ENCODE data around the gene SLAMF7.

SLAMF7 gene

DNA sequence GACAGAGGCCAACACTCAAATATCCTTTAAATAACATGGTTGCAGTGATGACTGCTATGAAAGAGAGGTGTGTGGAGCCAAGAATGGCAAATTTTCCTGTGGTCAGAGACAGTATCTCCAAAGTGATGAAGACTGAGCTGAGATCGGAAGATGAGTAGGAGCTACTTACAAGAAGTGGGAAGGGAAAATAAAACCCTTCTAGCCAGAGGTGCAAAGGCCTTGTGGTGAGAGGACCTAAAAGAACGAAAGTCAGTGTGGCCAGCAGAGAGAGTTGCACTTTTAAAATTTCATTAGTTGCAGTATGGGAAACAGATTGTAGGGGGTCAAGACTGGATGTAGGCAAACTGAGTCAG is 17.8 kb downstream of the SLAMF7 start:
- TF ChIP-seq, protein P1, sequence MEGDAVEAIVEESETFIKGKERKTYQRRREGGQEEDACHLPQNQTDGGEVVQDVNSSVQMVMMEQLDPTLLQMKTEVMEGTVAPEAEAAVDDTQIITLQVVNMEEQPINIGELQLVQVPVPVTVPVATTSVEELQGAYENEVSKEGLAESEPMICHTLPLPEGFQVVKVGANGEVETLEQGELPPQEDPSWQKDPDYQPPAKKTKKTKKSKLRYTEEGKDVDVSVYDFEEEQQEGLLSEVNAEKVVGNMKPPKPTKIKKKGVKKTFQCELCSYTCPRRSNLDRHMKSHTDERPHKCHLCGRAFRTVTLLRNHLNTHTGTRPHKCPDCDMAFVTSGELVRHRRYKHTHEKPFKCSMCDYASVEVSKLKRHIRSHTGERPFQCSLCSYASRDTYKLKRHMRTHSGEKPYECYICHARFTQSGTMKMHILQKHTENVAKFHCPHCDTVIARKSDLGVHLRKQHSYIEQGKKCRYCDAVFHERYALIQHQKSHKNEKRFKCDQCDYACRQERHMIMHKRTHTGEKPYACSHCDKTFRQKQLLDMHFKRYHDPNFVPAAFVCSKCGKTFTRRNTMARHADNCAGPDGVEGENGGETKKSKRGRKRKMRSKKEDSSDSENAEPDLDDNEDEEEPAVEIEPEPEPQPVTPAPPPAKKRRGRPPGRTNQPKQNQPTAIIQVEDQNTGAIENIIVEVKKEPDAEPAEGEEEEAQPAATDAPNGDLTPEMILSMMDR (conservative IDR thresholded peaks at IDR 0.05; ENCODE audit: control insufficient read depth, insufficient read depth, low read depth, low read length), result no peak
- no peak for DNase-seq (ENCODE audit: low read depth)

DNA sequence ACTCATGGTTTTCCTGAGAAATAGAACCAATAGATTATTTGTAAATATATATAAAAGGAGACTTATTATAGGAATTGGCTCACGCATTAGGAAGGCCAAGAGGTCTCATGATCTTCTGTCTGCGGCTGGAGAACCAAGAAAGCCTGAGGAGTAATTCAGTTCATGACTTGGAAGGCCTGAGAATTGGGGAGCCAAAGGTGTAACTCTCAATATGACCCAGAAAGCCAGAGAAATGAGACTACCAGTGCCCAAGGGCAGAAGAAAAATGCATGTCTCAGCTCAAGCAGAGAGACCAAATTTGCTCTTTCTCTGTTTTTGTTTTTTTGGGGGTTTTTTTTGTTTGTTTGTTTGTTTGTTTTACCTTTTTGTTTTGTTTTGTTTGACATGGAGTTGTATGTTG is 19.5 kb downstream of the SLAMF7 start:
- TF ChIP-seq, protein P1 (conservative IDR thresholded peaks at IDR 0.05; ENCODE audit: control insufficient read depth, insufficient read depth, low read depth, low read length), result no peak
- no peak overlapping the region for H3K4me3 ChIP-seq (ENCODE audit: control insufficient read depth, low read depth, low read length)
- no peak for DNase-seq (ENCODE audit: low read depth)

More for the DNA sequence above, 17.8 kb downstream of the SLAMF7 start:
- H3K4me3 ChIP-seq (ENCODE audit: control insufficient read depth, low read depth, low read length), result no peak overlapping the region

DNA sequence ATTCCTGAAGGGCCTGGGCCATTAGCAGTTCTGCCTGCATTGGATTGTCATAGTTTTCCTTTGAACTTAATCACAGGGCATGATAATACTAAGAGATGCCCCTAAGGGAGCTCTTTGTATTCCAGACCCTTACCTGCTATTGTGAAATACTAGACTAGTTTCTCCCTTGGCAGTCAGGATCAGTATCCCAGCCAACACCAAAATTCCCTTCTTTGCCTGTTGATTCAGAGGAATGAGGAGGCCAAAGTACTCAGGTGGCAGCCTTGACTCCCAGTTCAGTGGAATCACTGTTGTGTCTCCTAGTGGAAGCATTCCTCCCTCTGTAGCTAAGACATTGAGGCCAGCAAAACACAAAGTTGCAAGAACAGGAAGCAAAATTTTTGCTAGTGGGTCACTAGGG is 20.7 kb downstream of the SLAMF7 start:
- TF ChIP-seq, protein P1 (conservative IDR thresholded peaks at IDR 0.05; ENCODE audit: control insufficient read depth, insufficient read depth, low read depth, low read length), result no peak
- no peak for DNase-seq (ENCODE audit: low read depth)
- no peak overlapping the region for H3K4me3 ChIP-seq (ENCODE audit: control insufficient read depth, low read depth, low read length)

DNA sequence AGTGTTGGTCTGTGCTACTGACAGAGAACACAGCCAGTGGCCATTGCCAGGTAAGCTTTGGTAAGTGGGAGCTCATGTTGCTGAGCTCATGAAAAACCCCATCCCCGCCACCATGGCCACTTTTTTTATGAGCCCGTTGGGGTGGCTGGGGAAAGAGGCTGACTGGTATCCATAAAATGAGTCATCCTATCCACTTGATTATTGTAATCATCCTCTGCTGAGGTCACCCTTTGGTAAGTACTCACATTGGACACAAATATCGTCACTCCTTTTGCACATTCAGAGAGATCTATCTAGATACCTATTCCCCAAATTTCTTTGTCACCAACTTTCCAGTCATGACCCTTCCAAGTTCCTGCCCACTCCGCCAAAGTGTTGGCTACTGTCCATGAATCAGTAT is 22.0 kb downstream of the SLAMF7 start:
- DNase-seq (ENCODE audit: low read depth), result no peak
- TF ChIP-seq, protein P1 (conservative IDR thresholded peaks at IDR 0.05; ENCODE audit: control insufficient read depth, insufficient read depth, low read depth, low read length), result no peak
- H3K4me3 ChIP-seq (ENCODE audit: control insufficient read depth, low read depth, low read length), result no peak overlapping the region

DNA sequence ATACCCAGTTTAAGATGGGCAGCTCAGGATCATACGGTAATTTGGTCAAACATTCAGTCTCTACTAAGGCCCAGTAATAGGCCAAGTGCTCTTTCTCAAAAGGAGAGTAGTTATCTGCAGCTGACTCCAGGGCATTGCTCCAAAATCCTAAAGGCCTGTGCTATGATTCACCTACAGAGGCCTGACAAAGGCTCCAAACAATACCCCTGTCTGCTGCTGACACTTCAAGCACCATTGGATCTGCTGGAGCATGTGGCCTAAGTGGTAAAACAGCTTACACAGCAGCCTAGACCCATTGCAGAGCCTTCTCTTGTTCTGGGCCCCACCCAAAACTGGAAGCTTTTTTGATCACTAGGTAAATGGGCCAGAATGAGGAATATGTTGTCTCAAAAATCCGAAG is 22.8 kb downstream of the SLAMF7 start:
- DNase-seq (ENCODE audit: low read depth), result no peak
- no peak overlapping the region for H3K4me3 ChIP-seq (ENCODE audit: control insufficient read depth, low read depth, low read length)
- TF ChIP-seq, protein P1 (conservative IDR thresholded peaks at IDR 0.05; ENCODE audit: control insufficient read depth, insufficient read depth, low read depth, low read length), result no peak

DNA sequence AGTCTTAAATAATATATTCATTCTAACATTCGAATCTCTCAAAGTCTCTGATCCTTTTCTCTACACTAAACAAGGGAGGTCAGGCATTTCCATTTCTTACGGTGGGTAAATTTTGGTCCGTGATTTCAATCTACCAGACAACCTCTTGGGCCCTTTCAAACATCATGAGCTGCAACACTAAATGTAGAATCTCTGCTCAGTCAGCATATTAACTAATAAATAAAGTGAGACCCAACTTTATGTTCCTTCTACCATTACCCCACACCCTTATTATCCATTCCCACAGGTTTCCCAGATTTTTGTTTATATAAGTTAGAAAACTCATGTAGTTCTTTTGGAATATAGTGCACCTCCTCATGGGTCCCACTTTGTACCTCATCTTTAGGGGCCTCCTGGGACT is 24.9 kb downstream of the SLAMF7 start:
- no peak for DNase-seq (ENCODE audit: low read depth)
- TF ChIP-seq, protein P1 (conservative IDR thresholded peaks at IDR 0.05; ENCODE audit: control insufficient read depth, insufficient read depth, low read depth, low read length), result no peak
- no peak overlapping the region for H3K4me3 ChIP-seq (ENCODE audit: control insufficient read depth, low read depth, low read length)
